ENCODE measurements around the gene KLHL29.

Gene KLHL29

GRCh38 chr2:23422089-23423061 lies 37.4 kb downstream of the KLHL29 start:
- DNase-seq (ENCODE audit: low spot score), result no peak

GRCh38 chr2:23423062-23423872 lies 38.3 kb downstream of the KLHL29 start:
- DNase-seq (ENCODE audit: low spot score), result no peak

DNA sequence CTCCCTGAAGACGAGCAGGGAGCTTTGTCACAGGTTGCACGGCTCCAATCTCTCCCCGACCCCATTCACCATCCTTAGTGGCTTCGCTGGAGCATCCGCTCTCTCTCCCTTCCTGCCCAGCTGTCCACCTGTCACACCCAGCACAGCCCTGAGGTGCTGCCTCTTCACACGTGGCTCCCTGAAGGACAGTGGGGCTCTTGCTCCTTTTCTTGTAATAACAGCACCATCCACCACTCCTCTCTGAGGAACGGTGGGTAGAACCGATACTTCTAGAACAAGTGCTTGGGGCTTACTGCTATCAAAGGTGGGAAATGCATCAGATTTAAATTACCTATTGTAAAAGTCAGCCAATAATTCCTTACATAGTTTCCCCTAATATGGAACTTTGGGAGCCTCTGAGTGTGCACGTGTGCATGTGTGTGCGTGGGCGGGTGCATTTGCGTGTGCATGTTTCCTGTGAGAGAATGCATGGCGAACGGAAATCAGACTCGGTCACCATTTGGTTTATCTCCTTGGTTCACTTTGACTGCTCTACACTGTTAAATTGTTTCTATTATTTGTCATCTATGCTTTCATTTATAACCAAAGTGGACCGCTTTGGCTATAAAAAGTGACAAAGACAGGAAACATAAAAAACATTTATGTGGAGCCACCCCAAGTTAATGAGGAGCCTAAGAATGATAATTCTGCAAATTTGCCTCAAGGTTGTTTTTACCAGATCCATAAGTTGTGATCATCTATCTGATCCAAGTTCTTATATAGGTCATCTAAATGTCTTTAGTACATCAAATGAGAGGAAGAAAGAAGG lies 39.1 kb downstream of the KLHL29 start:
- no peak for DNase-seq (ENCODE audit: low spot score)

DNA sequence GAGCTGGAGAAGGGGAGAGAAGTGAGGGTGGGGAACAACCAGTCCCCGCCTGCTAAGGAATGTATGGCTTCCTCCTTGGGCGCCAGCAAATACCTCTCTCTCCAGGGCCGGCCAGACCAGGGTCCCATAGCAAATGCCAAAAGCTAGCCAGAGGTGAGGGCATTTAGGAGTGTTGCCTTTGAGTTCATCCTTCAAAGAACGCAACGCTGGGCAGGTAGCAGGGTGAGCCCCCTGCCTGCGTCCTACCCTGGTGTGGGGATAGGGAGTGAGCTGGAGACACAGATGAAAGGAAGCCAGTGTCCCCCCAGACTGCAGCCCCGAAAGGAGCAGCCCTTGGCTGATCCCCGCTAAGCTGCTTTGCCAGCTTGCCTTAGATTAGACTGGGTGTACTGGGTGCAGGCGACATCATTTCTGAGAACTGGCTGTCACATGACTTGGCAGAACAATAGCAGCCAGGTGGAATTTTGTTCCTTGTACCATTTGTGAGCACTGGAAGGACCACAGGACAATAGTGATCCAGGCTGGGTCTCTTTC lies 40.4 kb downstream of the KLHL29 start:
- DNase-seq (ENCODE audit: low spot score), result no peak

GRCh38 chr2:23425885-23426262 lies 40.9 kb downstream of the KLHL29 start:
- DNase-seq (ENCODE audit: low spot score), result no peak

DNA sequence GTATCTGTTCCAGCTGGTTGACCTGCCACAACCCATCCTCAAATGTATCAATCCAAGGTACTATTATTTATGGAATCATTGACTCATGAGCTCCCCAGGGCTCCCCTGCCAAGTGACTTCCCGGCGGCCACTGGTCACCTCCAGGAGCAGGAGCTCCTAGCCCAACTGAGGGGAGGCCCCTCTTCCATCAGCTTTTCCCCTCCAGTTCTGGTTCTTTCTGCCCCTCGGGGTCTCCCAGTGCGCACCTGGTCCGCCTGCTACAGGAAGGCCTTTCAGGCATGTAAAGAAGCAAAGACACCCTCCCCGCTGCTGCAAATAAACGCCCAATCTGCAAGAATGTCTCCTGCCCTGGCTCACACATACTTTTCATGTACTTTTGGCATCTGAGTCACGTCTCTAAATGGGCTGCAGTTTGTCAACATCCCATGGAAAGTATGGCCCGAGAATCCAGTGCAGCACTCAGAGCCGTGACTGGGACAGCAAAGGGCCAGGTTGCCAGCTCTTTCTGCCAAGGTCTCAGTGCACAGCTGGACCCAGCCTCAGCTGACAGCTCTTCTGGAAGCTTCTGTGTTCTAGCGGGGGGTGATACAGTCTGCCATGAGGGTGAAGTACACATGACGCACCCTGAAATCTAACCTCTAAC lies 41.4 kb downstream of the KLHL29 start:
- no peak for DNase-seq (ENCODE audit: low spot score)

DNA sequence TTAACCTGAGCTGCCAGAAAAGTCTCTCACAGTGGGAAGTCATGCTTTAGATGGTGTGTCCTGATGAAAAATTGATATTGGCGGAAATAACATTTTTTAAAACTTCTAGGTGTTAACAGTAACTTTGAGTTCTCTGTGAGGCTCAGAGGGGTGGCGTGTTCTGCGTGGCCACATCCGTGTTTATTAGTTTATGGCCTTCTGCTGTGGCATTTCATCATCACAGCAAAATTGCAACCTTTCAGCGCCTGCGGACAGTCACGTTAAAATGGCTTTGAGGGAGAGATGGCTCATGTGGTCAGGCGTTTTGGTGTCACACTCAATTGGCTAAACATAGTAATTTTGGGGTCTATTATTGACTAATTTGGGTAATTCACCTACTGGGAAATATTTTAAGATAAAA lies 42.4 kb downstream of the KLHL29 start:
- no peak for DNase-seq (ENCODE audit: low spot score)

DNA sequence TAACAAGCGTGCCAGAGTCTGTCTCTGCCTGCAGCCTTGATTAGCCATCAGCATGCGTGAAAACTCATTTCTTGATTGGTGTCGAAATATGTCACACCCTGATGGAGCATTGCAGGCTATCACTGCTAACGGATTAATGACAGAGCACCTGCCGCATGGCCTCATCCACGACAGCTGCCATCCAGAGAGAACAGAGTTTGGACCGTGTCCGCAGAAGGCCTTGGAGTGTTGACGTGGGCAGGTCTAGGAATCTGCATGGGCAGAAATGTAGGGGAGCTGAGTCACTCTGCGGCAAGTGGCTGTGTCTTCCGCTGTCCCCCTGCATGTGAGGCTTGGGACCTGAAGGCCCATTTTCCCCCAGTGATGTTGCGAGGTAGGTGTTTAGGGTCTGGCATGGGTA lies 43.0 kb downstream of the KLHL29 start:
- DNase-seq (ENCODE audit: low spot score), result no peak

- no peak for DNase-seq (ENCODE audit: low spot score)
These were observed 44.1 kb downstream of the KLHL29 start for GRCh38 chr2:23429036-23429435.

DNA sequence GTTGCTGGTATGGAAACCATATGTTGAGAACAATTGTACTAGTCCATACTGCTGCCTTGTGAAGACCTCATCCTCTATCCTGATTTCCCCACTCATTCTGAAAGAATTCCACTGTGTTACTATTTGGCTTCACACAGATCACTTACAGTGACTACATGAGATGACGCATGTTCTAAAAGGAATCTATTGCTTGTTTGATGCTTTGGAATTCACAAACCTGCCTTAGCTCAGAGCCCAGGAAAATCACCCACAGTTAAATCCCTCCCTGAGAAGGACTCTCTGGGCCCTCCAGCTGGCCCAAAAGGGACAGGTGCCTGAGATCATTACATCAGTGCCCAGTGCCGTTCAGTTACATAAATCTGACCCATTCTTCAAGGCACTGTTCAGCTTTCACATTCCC lies 45.3 kb downstream of the KLHL29 start:
- DNase-seq (ENCODE audit: low spot score), result no peak

DNA sequence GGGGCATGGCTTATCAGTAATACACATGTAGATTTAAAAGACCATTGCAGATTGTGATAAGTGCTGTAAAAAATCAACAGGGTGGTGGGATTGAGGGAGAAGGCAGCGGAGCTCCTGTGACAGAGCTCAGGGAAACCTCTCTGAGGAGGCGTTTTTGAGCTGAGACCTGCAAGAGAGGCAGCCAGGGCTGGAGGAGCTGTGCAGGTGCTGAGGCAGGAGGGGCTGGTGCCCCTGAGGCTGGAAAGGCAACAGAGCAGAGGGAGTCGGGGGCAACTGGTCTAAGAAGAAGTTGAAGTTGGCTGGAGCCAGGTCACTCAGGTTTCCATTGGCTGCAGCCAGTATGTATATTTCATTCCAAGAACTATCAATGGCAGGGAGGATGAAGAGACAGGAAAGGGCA lies 47.6 kb downstream of the KLHL29 start:
- peak; percentile 49 for DNase-seq (ENCODE audit: low spot score)

DNA sequence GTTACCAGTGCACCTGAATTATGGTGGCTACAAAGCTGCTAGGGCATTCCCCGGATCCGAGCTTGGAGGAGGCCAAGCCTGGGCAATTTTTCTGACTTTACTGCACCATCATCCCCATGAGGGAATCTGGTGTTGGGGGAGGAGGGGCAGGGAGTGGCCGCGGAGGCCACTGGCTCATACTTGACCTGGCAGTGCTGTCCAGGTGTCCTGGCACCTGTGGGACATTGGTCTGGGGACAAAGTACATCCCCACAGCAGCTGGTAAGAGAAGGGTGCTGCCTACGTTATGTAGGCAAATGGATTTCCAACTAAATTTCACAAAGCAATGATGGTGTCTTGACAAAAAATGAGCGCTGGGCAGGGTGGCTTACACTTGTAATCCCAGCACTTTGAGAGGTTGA lies 48.3 kb downstream of the KLHL29 start:
- DNase-seq (ENCODE audit: low spot score), result peak; percentile 37

DNA sequence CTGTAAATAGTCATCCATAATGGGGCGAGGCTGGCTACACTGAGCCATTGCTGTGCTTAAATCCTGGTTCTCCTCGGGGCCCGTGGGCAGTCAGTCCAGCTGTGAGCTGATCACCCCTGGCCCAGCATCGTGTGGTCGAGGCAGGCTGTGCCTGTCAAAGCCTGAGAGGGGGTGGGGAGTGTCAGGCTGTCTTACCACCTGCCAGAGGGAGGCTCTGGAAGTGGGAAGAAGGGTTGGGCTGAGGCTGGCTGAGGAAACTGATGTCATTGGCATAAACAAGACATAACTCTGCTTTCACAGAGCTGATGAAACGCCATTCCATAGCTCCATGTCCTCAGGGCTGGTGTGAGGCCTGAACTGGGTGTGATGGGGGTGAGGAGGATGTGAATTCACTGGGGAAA lies 49.7 kb downstream of the KLHL29 start:
- no peak for DNase-seq (ENCODE audit: low spot score)

- DNase-seq (ENCODE audit: low spot score), result no peak
These were observed 50.5 kb downstream of the KLHL29 start for GRCh38 chr2:23435250-23436035.

- no peak for DNase-seq (ENCODE audit: low spot score)
These were observed 51.5 kb downstream of the KLHL29 start for GRCh38 chr2:23436346-23437098.

DNA sequence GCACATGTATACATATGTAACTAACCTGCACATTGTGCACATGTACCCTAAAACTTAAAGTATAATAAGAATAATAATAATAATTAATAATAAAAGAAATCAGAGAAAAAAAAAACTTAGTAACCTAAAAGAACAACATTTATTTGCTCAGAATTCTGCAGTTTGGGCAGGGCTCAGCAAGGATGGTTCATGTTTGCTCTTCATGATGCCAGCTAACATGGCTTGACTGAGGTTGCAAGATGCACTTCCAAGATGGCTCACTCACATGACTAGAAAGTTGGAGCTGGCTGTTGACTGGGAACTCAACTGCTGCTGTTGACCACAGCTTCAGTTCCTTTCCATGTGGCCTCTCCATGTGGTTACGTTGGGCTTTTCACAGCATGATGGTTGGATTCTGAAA lies 56.4 kb downstream of the KLHL29 start:
- no peak for DNase-seq (ENCODE audit: low spot score)

- DNase-seq (ENCODE audit: low spot score), result no peak
These were observed 60.5 kb downstream of the KLHL29 start for GRCh38 chr2:23445450-23445868.

GRCh38 chr2:23446916-23447315 lies 61.9 kb downstream of the KLHL29 start:
- no peak for DNase-seq (ENCODE audit: low spot score)

DNA sequence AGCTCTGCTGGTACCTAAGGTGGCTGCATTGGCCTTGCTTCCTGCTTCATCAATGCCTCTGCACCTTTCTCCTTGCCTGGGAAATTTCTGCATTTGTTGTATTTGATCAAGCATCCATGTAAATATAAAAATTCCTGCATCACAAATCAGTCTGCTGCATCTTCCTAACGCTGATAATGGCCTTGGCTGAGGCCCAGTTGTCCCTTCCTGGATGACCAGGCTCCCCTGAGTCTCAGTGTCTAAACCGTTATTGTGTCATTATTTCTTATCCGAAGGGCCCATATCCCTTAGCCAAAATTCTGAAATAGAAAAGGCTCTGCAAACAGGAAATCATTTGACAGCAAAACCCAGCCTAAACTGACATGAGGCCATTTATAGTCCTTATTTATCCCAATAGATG lies 62.4 kb downstream of the KLHL29 start:
- DNase-seq (ENCODE audit: low spot score), result no peak

- DNase-seq (ENCODE audit: low spot score), result no peak
These were observed 63.9 kb downstream of the KLHL29 start for GRCh38 chr2:23448906-23449305.

Data from left forelimb (tissue), 1 donor.